Measurements from ENCODE around the gene CAST.

The CAST gene

GRCh38 chr5:96768708-96769251 lies 106.6 kb downstream of the CAST start:
- H3K27ac ChIP-seq, result no peak overlapping the region
- TF ChIP-seq CTCF (conservative IDR thresholded peaks at IDR 0.05), result no peak

GRCh38 chr5:96771395-96771794 lies 109.2 kb downstream of the CAST start:
- H3K27ac ChIP-seq, result no peak overlapping the region
- TF ChIP-seq CTCF (conservative IDR thresholded peaks at IDR 0.05), result no peak

- peak overlapping the region; percentile 65; the same call in 1 of the 2 replicates for H3K27ac ChIP-seq
- TF ChIP-seq CTCF (conservative IDR thresholded peaks at IDR 0.05), result no peak
Observed at GRCh38 chr5:96772111-96772510, 109.9 kb downstream of the CAST start.

- peak overlapping the region; percentile 65 for H3K27ac ChIP-seq
- TF ChIP-seq CTCF (conservative IDR thresholded peaks at IDR 0.05), result no peak
Observed at GRCh38 chr5:96772542-96772941, 110.4 kb downstream of the CAST start.

GRCh38 chr5:96775050-96775449 lies 112.9 kb downstream of the CAST start:
- no peak for TF ChIP-seq CTCF (conservative IDR thresholded peaks at IDR 0.05)
- H3K27ac ChIP-seq, result peak overlapping the region; percentile 65

GRCh38 chr5:96775689-96776088 lies 113.5 kb downstream of the CAST start:
- no peak for TF ChIP-seq CTCF (conservative IDR thresholded peaks at IDR 0.05)

GRCh38 chr5:96776621-96777020 lies 114.4 kb downstream of the CAST start:
- no peak for TF ChIP-seq CTCF (conservative IDR thresholded peaks at IDR 0.05)
- peak overlapping the region; percentile 65 for H3K27ac ChIP-seq

More at GRCh38 chr5:96775689-96776088, 113.5 kb downstream of the CAST start:
- peak overlapping the region; percentile 65 for H3K27ac ChIP-seq

All from VCaP (cell line).